ENCODE results near the gene PLEKHG7.
"Not testable (repeated sequence)": the region's sequence is repeated elsewhere in the genome, so short reads cannot be mapped to it uniquely, and the experiment has no call there.

The PLEKHG7 gene

GRCh38 chr12:92753976-92754885 is 51.4 kb downstream of the PLEKHG7 start:
- no peak for DNase-seq

DNA sequence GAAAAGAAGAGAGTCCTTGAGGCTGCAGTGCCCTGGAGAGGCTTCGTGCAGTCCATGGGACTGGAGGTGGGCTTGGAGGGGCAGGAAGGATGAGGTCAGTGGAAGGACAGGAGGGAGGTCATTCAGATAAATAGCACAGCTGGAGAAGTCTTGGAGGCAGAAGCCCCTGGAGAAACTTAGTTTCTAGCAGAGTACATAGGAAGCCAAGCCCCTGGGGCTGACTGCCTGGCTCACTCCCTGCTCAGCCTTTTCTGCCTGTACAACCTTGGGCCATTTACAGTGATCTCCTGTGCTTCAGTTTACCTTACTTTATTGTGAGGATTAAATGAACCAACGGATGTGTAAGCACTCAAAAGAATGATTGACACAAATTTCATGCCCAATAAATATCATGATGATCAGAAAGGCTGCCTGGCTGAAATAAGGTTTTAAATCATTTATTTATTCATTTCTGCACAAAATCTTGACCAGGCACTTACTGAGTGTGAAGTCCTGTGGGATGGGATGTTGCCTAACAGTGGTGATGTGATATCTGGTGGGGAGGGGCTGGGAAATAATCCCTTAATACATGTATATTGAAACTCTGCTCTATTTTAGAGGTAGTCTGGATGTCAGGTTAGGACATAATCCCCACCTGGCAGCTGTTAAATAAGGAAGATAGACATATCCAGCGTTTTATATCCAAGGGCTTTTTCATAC is 54.3 kb downstream of the PLEKHG7 start:
- DNase-seq, result no peak

- no peak for DNase-seq
Measured at GRCh38 chr12:92757597-92758121, 54.9 kb downstream of the PLEKHG7 start.

DNA sequence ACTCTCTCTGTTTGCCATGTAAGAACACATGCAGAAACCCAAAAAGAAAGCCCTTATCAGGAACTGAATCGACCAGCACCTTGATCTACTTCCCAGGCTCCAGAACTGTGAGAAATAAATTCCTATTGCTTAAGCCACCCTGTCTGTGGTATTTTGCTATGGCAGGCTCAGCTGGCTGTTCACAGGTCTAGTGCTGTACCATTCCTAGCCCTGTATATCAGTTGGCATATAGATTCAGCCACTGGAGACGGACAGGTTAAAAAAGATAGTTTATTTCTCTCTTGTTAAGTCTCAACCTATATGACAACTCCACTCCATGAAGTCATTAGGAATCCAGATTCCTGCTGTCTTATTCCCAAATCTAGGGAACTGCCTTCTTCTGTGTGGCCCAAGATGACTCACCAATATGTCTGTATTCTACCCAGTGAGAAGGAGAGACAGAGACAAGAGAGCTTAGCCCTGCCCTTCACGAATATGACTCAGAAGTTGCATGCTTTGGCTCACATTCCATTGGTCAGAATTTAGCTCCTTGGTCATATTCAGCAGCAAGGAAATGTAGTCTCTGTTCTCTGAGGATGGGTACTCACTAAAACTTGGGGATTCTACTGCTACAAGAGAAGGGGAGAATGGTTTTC is 57.0 kb downstream of the PLEKHG7 start:
- DNase-seq, result no peak

DNA sequence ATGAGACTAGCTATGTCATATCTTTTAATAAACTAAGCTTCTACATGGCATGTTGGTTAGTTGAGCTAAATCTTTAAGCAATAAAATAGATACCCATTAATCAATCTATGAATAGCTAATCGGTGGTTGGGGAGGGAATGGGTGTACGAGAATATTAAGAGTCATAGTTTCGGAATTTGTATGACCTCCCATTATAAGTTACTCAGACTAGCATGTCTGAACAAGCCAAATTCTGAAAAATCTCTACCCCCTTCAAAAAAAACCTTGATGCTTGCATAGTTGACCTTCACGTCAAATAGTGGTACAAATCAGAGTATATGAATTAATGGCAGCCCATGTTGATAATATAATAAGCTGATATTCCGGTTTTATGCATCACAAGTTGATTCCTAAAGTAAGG is 60.0 kb downstream of the PLEKHG7 start:
- DNase-seq, result no peak

GRCh38 chr12:92764831-92765230 is 62.0 kb downstream of the PLEKHG7 start:
- DNase-seq, result no peak

- DNase-seq, result no peak
Measured at GRCh38 chr12:92765871-92766270, 63.1 kb downstream of the PLEKHG7 start.

GRCh38 chr12:92769124-92769901 is 66.5 kb downstream of the PLEKHG7 start:
- peak in 1 of 5 donors; percentile 1 for DNase-seq

GRCh38 chr12:92771001-92771400 is 68.2 kb downstream of the PLEKHG7 start:
- DNase-seq, result no peak

- DNase-seq, result no peak
Measured at GRCh38 chr12:92775416-92775815, 72.6 kb downstream of the PLEKHG7 start.

- DNase-seq, result no peak
Measured at GRCh38 chr12:92778525-92778924, 75.7 kb downstream of the PLEKHG7 start.

DNA sequence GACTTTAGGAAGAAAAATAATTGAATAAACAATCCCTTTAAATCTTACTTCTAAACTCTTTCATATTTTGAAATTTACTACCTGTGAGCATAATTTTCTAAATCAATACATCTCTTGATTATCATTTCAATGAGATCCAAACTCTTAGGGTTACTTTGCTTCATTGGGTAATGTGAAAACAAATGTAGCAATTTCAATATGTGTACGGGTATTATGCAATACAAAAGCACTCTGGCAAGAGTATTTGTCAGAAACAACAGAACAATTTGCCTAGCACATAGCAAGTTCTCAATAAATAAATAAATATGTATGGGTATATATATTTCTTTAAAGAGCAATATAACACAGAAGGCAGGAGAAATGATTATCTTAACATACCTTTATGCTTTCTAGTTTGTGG is 77.1 kb downstream of the PLEKHG7 start:
- no peak for DNase-seq

DNA sequence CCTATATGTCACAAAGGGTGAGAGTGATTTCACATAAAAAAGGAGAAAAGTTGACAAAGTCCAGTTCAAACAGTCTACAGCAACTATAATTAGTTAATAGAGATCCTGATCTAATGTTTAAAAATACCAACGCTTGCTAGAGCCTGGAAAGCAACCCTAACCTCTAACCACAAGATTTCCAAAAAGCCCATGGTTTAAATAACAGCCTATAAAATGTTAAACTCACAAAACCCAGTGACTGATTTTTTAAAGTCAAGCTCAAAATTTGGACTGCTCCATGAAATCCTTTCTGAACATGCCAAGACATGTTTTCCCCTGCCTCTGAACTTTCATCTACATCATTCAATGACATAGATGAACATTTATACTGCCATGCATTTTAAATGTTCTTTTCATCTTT is 81.6 kb downstream of the PLEKHG7 start:
- no peak for DNase-seq

DNA sequence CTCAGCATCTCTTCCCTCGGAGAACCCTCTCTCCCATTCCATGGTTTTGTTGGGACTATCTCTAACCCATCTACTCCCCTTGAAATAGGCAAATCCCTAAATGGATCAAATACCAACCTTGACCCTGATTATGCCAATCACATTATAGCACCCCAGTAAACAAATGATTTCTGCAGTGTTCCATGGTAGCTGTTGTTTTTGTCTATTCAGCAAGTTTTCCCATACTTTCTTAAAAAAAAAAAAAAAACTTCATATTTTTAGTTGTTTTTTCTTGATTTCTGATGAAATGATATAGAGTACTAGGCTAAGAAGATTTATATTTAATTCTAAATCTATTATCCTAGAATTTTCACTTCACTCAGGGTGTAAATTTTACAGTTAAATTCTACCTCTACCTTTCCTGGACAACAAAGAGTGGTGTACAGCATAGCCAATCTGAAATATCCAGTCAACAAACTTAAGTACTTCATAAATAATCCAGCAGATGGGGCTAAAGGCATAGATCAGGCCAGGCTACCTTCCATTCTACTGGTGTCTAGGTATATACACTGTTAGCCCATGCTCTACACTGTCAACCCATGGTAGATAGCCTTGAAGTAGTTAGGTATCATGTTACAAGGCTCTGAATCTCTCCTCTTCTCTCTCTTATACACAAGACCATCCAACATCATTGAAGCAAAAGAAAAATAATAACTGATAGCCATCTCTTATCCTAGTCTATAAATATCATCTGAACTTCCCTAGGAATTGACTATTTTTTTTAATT is 82.2 kb downstream of the PLEKHG7 start:
- peak in 3 of 5 donors; percentile 15 to 61 (median 22) for DNase-seq

DNA sequence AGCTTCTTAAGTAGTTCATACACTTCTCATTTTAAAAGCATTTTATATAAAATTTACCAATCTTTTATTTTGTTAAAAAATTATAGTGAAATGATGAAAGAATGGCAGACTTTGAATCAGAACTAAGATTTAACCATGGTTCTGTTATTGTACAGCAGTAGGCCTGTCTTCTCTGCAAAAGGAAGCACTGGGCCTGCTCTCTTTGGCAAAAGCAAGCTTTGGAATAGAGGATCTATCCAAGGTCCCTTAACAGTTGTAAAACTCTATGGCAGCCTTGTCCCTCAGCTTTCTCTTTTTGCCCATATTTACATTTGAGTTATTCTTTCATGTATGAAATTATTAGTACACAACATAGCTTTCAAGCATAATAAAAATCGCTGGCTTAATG is 82.8 kb downstream of the PLEKHG7 start:
- no peak for DNase-seq

GRCh38 chr12:92786045-92786444 is 83.3 kb downstream of the PLEKHG7 start:
- DNase-seq, result no peak

DNA sequence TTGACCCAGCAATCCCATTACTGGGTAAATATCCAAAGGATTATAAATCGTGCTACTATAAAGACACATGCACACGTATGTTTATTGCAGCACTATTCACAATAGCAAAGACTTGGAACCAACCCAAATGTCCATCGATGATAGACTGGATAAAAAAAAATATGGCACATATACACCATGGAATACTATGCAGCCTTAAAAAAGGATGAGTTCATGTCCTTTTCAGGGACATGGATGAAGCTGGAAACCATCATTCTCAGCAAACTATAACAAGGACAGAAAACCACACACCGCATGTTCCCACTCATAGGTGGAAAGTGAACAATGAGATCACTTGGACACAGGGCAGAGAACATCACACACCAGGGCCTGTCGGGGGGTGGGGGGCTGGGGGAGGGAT is 91.6 kb downstream of the PLEKHG7 start:
- DNase-seq, result not testable (repeated sequence)

GRCh38 chr12:92794814-92795213 is 92.0 kb downstream of the PLEKHG7 start:
- no peak for DNase-seq

DNA sequence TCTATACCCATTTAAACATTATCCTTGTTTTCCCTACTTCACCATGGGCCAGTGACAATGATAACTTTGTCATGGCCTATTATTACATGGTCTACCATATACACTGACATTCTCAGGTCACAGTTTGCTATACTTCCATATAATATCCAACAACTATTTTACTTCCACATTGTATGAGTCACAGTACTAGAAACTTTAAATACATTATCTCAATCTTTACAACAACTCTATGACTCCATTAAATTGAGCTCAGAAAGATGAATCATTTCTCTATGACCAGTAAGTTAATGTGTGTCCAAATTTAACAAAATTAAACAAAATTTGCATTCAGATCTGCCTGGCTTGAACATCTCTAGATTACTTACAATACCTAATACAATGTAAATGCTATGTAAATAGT is 93.9 kb downstream of the PLEKHG7 start:
- no peak for DNase-seq

- DNase-seq, result no peak
Measured at GRCh38 chr12:92802906-92803305, 100.1 kb downstream of the PLEKHG7 start.

- DNase-seq, result no peak
Measured at GRCh38 chr12:92803903-92804302, 101.1 kb downstream of the PLEKHG7 start.

GRCh38 chr12:92810370-92810769 is 107.6 kb downstream of the PLEKHG7 start:
- DNase-seq, result no peak

Data from T-helper 1 cell (primary cell).